NCI-H2107 (cell line): Measurements from ENCODE around the gene MTURN.

Experiments
- DNase-seq: peaks from one replicate; lab custom pipeline; 2025; lab: John Stamatoyannopoulos, UW

The MTURN gene

DNA sequence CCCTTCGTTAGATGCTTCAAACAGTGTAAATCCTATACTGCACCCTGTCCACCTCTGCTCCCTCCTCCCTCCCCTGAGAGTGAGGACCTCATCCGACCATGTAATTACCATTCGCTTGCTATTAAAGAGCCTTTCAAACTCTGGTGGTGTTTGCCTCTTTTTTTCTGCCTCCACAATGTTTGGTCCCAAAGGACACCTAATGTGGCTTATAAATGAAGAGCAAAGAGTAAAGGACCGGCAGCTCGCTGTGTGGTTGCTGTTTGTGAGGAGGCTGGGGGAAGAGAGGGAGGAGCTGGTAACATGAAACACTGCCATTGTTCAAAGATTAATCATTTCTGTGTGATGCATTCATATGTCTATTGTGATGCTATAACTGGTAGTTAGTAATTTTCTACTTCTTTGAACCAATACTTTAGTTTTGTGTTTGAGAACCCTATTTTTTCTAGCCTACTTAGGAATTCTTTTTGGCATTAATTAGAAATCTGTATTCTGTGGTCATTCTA is 27.9 kb downstream of the MTURN start:
- peak; percentile 92 for DNase-seq

DNA sequence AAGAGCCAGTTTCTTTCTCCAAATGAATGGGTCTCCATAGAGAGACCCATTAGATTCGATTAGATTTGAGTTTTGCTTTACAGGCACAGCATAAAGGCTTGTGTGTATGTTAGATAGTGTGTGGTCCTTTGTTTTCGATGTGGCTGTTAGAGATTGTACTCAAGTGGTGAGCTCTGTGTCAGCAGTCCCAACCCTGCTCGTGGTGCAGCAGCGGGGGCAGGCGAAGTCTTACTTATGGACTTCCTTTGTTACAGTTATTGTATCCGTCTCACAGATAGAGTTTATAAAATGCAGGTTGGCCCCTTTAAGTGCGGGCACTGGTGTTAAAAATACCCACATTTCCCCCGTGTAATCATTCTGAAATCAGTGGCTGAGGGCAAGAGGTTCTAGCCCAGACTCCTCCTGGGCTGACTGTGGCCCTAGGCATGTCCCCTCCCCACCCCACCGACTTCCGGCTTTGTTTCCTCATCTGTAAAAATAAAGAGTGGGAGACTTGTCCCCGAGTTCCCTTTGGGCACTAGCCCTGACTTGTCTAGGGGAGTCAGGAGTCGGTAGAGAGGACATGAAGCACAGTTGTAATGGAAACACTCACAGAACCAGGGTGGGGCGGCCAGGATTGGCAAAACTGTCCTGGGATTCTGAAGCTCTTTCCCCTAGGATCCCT is 28.6 kb downstream of the MTURN start:
- DNase-seq = no peak

DNA sequence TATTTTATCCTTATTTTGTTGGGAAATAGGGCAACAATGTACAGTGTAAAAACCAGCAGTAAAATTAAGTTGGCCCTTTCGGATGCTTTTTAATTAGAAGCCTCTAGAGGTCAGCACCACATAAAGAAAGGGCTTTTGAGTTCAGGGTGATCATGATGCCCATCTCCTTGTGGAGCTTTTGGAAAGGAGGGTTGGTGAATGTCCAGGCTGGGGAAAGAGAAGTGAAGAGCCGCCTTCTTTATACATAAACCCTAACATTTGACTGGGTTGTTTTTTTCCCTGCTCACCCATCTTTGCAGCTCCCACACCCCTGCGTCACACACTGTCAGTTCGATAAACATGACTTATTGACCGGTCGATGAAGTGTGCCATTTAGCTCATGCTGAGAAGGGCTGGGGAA is 29.8 kb downstream of the MTURN start:
- no peak for DNase-seq

DNA sequence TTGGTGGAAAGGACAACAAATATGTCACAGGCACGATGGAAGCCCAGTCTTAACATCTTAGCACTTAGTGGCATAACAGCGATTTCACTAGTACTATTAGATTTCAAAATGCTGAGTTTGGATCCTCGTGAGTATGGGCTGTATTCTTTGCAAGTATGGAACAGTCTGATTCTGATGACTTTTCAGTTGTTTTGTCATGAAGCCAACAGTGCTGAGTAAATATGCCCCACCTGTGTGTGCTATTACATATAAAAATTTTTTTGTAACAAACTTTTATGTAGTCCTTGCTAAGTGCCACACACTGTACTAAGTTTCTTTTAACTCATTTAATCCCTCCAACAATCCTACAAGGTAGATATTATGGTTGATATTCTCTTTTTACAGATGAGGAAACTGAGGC is 30.8 kb downstream of the MTURN start:
- DNase-seq = no peak

DNA sequence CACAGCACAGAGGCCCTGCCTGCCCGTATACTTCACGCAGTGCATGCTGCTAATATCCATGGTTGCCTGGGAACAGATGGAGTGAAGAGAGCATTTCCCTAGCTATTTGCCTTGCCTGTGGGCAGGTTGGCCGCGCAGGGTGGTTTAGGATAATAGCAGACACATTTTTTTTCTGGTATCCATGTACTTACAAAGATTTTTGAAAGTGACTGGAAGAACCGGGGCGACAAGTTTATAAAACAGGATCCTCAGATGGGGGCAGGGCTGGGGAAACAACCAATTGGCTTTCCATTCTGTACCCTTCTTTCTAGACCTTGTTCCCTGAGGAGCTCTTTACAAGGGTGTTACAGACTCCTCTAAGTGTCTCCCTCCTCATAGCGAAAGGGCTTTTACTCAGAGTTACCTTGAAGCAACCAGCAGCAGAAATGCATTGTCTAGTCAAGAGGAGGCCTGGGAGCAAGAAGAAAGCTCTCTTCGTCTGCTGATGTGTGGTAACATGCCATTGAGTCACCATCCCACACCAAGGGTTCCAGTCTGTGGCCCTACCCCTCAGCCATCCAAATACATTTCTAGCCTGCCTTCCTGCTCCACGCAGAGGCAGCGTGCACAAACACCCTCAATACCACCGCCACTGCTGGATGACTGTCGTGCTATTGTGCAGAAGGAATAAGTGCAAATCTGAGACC is 31.5 kb downstream of the MTURN start:
- peak; percentile 51 for DNase-seq

DNA sequence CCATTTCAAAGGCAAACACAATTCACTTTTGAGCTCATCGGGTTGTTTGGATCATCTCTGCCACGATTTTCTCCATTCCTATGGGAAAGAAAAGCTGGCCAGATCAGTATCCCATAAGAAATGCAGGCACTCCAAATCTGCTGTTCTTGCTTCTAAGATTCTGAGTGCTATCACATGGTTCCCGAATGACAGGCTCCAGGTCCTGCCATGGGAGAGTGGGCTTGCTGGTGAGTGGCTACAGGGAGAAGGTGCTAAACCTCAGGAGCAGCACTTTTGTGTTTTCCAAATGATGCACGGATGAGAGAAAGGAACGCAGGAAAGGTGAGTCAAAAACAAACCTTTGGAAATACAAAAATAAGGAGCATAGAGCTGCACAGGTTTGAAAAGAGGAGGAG is 32.1 kb downstream of the MTURN start:
- DNase-seq = no peak

DNA sequence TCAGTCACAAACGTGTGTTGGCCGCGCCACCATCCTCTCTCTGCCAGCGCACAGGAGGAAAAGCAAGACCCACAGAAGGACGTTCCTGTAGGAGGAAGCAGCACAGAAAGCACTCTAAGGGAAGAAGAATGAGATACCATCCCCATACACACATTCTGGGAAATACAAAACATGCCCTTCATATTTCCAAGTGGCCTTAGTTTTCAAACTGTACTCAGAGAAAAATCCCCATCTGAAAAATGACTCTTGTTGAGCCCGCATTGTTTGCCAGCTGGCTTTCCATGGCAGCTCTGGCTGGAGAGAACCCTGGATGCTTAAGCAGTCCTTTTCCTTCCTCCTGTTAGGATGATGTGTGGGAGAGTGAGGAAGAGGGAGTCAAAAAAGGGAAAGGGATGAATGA is 33.1 kb downstream of the MTURN start:
- DNase-seq = no peak

DNA sequence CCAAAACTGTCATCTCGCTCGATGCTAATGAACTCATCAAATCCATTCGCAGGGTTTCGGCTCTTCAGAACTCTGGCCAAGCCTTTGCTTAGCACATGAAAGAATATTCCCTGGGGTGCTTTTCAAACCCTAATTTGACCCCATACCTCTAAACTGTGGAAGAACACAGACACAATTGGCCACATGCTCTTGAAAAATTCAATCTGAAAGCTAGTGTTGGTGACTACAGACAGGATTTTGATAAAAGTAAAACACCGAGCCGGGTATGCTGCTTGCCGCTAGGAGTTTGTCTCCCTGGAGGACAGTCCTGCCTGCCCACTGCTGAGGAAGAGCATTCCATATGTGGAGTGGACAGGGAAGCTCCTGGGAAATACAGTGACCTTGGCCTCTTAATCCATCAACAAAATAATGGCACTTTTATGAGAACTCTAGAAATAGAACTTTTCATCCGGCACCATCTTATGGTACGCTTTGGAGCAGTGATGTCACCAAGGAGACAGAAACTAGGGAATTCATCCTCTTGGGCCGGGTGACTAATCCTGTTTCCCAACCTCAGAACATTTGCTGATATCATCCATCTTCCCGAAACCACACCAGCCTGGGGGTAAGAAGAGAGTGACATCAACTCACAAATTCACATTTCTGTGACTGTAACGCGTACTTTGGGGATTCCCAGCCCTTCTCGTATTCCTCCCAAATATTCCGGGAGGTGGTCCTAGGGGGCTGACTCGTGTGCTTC is 34.2 kb downstream of the MTURN start:
- DNase-seq = no peak

DNA sequence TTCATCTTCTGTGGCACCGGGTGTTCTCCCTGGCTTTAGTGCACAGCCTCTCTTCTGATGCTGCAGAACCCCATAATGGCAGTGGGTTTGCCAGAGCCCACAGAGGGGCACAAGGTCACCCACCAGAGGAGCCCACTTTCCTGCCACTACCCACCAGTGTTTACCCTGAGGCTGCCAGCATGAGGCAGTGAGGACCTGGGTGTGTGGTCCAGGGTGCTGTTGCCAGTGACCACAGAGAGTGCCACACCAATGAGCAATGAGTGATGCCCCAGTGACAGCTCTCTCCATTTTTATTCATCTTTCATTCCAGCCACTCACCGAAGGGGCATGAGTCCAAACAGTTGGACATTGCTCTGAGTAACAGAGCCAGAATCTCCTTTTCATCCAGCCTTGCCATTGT is 34.8 kb downstream of the MTURN start:
- no peak for DNase-seq

DNA sequence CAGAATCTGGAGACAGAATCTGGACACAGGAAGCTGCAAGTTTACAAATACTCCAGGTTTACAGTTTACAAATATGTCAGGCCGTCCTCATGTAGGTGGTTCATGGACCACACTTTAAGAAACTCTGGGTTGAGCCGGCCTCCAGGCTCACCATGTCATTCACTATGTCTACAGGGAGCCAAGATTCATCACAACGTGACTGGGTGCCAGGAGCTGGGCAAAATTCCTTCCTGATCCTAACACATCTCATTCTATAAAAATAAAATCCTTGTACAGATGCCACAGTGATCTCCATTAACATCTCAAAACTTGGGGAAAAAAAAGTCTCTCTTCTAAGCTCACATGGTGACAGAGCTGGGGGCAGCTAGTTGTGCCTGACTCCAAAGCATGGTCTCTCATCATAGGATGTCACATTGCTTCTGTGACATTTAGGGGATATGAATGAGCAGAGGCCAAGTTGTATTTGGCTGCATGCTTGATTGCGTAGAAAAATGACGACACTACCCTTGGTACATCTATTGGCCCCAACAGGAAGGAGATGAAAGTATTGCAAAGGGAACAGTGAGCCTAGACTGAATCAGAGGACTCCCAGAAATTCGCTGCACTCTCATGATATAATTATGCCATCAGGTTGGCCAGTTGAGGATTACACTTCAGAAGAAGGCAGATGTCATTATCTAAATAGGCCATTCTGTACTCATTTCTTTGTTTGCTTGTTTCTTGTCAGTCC is 35.9 kb downstream of the MTURN start:
- no peak for DNase-seq

DNA sequence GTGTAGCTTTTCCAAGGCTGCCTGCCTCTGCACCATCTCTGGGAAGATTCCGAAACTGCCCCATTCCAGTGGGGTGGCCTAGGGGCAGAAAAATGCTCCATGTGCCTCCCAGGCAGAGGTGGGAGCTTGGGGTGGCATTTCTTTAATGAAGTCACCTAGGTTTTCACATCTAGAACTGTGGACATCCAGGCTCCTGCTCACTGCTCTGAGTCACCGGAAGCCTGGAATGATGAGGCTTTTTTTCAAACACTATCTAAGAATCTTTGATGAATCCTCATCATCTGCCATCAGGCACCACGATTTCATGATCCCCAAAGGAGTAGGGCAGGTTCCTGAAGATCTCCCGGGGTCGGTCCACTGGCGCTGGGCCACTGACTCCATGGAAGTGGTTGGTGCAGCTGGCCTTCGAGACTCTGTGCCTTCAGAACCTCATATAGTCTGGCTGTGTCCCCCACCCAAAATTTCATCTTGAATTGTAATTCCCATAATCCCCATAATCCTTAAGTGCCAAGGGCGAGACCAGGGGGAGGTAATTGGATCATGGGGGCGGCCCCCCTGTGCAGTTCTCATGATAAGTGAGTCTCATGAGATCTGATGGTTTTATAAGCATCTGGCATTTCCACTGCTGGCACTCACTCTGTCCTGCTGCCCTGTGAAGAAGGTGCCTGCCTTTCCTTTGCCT is 37.1 kb downstream of the MTURN start:
- DNase-seq = no peak

DNA sequence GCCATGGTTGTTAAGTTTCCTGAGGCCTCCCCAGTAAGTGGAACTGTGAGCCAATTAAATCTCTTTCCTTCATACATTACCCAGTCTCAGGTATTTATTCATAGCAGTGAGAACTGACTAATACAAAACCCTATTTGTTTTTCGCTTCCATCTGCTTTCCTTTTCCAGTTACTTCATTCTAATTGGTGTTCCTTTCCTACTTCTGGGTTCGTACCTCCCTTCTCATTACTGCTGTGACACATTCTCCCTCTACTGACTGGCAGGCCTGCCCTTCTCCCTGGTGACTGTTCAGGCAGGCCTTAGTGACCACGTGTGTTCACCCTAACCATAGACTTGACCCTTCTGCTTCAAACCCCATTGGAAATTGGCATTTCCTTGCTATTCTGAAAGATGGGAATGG is 37.7 kb downstream of the MTURN start:
- no peak for DNase-seq

DNA sequence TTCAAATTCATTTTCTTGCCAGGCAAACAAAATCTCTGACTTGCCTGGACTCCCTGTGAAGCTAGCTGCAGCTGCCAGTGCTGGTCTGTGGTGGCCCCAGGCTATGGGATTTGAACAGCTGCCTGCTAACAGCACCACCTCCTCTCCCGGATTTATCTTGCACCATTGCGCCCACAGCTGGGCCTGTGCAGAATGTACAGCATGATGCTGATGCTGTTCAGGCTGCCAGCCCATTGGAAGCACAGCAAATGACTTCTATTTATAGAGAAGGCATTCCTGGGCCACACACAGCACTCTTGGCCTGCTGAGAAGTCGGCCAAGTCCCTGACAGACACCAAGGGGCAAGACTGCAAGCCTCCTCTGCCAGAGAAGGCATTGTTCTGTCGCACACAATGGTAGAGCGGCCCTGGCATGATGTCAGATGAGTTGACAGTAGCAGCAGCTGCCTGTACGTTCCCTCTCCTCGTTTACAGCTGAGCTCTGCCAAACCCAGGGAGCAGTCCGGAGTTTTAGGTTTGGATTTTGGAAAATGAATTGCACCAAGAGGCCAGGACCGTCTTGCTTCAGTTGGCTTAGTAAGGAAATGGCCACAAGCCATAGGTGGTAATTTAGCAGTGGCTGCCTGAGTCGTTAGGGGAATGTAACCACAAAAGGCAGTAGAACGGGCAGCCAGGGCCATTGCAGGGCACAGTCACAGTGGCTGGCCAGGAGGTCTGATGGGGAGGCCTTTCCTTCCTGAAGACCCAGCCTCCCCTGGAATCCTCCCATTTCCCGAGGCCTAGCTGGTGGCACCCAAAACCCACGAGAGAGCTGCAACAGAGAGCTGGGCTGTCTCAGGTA is 38.5 kb downstream of the MTURN start:
- peak; percentile 86 for DNase-seq

DNA sequence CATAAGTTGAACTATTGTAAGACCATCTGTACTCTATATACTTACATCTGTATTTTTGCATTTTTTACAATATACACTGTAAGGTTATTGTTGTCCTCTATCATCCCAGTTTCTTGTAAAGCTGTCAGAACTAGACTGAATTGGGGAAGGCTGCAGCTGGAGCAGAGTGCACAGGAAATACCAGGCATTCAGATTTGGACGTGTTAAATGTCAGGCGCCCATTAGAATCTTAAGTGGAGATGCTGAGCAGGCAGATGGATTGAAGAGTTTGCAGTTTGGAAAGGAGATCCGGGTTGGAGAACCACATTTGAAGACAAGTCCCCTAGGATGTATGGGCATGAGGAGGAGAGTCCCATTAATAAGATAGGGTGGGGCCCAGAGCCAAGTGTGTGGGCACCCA is 40.4 kb downstream of the MTURN start:
- peak; percentile 31 for DNase-seq

DNA sequence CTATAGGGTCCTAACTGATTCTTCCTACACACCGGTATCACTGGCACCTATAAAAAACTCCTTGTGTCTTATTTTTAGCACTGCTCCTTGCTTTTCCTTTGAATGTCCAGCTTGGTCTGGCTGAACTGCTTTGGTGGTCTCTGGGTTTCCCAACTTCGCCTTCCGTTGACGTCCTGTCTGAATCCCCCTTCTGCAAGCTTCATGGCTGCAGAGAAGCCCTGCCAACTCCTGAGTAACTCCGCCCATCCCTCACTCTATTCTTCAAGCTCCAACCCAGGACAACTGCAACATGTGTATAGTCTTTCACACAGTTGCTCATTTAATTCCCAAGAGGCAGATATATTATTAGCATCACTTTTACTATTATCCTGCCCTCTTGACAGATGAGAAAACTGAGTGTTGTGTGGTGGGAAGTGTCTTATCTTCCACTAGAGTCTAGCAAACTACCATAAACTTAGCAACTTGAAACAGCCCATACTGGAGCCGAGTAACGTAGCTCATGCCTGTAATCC is 40.9 kb downstream of the MTURN start:
- DNase-seq = no peak

DNA sequence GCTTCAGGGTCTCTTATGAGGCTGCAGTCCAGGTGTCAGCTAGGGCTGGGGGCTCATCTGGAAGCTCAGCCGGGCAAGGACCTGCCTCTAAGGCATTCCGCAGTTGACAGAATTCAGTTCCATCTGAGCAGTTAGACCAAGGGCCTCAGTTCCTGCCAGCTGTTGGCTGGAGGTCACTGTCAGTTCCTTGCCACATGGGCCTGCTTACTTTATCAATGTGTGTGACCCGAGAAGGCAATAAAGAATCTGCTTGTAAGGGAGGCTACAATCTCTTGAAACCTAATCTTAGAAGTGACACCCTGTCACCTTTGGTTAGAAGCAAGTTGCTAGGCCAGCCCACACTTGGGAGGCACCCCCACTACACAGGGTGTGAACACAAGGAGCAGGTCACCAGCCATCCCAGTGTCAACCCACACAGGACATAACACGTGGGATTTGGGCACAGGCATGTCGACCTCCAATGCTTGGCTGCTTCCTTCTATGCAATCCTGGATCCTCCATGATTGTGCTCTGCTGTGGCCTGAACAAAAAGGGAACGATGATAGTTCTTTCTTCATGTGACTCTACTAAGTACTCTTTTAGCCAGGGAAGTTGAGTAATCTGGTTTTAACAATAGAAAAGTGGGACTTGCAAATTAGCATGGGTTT is 41.8 kb downstream of the MTURN start:
- DNase-seq = no peak

DNA sequence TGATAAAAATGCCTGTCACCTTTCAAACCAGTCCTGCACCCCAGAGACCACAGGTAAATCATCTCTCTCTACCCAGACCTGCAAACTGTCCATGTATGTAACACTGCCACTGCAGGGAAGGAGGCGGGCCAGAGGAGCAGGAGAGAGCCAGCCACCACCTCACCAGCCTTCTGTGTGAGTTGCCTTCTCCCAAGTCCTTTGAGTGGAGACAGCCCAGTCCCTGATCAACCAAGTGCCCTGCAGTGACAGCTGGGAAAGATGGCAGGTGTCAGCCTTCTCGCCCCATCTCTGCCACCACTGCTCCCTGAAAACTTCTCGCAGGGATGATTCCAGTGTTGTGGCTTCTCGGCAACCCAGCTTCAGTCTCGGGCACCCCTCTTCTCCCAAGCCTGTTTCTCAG is 42.4 kb downstream of the MTURN start:
- no peak for DNase-seq

DNA sequence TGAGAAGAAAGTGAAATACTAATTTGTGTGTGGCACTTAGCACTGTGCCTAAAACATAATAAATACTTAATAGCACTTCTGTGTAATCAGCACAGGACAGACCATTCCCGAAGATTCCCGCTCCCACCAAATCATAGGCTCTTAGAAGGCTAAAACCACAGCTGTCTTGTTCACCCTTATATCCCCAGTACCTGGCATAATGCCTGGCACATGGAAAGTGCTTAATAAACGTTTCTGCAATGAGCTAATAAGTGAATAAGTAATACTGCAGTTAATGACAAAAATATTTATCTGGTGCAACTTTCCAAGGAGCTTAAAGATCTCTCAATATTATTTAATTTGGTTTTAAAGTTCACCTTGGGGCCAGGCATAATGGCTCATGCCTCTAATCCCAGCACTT is 43.2 kb downstream of the MTURN start:
- no peak for DNase-seq

DNA sequence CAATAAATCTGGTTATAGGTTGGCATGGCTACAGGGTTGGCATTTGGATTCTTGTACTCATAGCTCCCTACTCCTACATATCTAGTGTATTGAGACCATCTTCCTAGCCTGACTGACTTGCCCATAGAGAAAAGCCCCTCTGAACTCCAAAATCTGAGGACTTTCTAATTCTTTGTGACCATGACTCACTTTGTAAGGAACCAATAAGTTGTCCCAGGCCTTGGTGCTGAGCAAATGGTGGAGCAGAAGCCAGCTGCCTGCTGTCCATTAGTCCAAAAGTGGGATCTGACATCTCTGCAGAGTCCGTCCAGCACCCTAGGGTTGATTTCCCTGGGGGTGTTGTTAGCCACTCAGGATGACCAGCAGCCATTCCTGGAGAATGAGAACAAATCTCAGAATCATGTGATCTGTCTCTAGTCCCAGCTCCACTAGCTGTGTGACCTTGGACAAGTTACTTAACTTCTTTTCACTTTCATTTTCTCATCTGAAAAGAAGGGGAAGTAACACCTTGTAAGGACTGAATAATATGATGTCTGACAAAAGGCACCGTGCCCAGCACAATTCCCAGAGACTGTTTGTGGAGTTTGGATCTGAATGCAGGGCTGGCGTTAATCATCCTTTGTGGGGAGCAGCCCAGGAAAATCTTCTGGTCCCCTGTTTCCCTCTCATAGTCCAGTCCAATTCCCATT is 44.1 kb downstream of the MTURN start:
- DNase-seq = no peak

DNA sequence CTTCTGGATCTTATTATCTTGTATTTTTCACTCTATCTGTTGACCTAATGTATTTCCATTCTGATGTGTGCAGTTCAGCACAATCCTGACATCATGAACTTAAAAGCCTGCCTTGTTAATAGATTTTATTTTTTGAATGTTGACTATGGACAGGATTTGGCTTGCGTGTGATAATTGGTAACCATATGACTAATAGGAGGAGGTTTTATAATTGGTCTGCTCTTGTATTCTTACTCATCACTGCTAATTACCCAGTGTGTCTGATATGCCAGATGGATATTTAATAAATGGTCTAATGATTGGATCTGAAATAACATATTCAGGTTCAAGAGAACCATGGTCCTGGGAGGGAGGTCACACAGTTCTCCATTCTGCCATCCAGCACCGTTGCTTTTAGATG is 45.9 kb downstream of the MTURN start:
- no peak for DNase-seq
